Neural progenitor cell (in vitro differentiated cells): ENCODE results near the gene GJB2. TPM values are rescaled to one million over a fixed set of nuclear protein-coding genes. Genes with fewer than 3 reads are reported as not detected.
A peak's percentile ranks its signal among the peaks of the same experiment; 100 is the strongest.

Experiments used
- DNase-seq: peaks from one replicate; pipeline ENCODE4 v3.0.0-alpha.2; 2016; ENCODE audit warnings: low spot score
- H2AFZ ChIP-seq: fragments of 200-600 bp; sonication (generic); replicated peaks from 2 replicates; pipeline ENCODE4 v1.6.1; 2016; ENCODE audit warnings: antibody characterized with exemption
- H3F3A ChIP-seq: fragments of 200-600 bp; sonication (generic); 2 replicates; pipeline ENCODE4 v1.6.1; 2016; ENCODE audit warnings: antibody characterized with exemption, low read depth
- H3K27ac ChIP-seq: fragments of 200-600 bp; sonication (generic); 2 replicates; pipeline ENCODE4 v1.5.1; 2016; ENCODE audit warnings: mild to moderate bottlenecking
- H3K27me3 ChIP-seq: fragments of 200-600 bp; sonication (generic); 2 replicates; pipeline ENCODE4 v1.6.1; 2016; ENCODE audit warnings: mild to moderate bottlenecking, moderate library complexity
- H3K36me3 ChIP-seq: fragments of 200-600 bp; sonication (generic); 2 replicates; pipeline ENCODE4 v1.5.1; 2016
- H3K4me1 ChIP-seq: fragments of 200-600 bp; sonication (generic); 2 replicates; pipeline ENCODE4 v1.6.1; 2016; ENCODE audit warnings: mixed run types
- H3K4me2 ChIP-seq: fragments of 200-600 bp; sonication (generic); 2 replicates; pipeline ENCODE4 v1.6.1; 2016
- H3K4me3 ChIP-seq: fragments of 200-600 bp; sonication (generic); 2 replicates; pipeline ENCODE4 v1.5.1; 2016
- H3K79me2 ChIP-seq: fragments of 200-600 bp; sonication (generic); 2 replicates; pipeline ENCODE4 v1.6.1; 2016; ENCODE audit warnings: low read depth
- H3K9ac ChIP-seq: fragments of 200-600 bp; sonication (generic); 2 replicates; pipeline ENCODE4 v1.6.1; 2016
- H3K9me3 ChIP-seq: fragments of 200-600 bp; sonication (generic); 2 replicates; pipeline ENCODE4 v1.5.1; 2016; ENCODE audit warnings: low read depth
- H4K20me1 ChIP-seq: fragments of 200-600 bp; sonication (generic); 2 replicates; pipeline ENCODE4 v1.6.1; 2016; ENCODE audit warnings: low read depth
- H3K27ac Mint-ChIP-seq: 3 replicates; pipeline ENCODE4 v1.8.0; 2021; ENCODE audit warnings: mixed read lengths
- H3K27me3 Mint-ChIP-seq: 2 replicates; pipeline ENCODE4 v1.8.0; 2022; ENCODE audit warnings: low read depth, mild to moderate bottlenecking, inconsistent platforms, moderate library complexity, mixed read lengths; ENCODE audit not compliant: insufficient read depth
- H3K36me3 Mint-ChIP-seq: 3 replicates; pipeline ENCODE4 v1.8.0; 2021; ENCODE audit warnings: mixed read lengths
- H3K4me1 Mint-ChIP-seq: 3 replicates; pipeline ENCODE4 v1.8.0; 2021; ENCODE audit warnings: mixed read lengths
- H3K4me3 Mint-ChIP-seq: 3 replicates; pipeline ENCODE4 v1.8.0; 2021; ENCODE audit warnings: mild to moderate bottlenecking, moderate library complexity, mixed read lengths
- H3K9me3 Mint-ChIP-seq: 3 replicates; pipeline ENCODE4 v1.8.0; 2020; ENCODE audit warnings: mixed read lengths
- CTCF ChIP-seq: fragments of 200-600 bp; sonication (generic); IDR thresholded peaks from 2 replicates; pipeline ENCODE4 v1.5.1; 2017; ENCODE audit warnings: antibody characterized with exemption, mild to moderate bottlenecking
- EZH2 ChIP-seq: fragments of 200-600 bp; sonication (generic); IDR thresholded peaks from 2 replicates; pipeline ENCODE4 v1.6.1; 2017; ENCODE audit warnings: antibody characterized with exemption, mild to moderate bottlenecking, moderate library complexity
- EZH2phosphoT487 ChIP-seq: fragments of 200-600 bp; sonication (generic); IDR thresholded peaks from 2 replicates; pipeline ENCODE4 v1.6.1; 2017; ENCODE audit warnings: antibody characterized with exemption
- total RNA-seq: library from RNA; depleted of rRNA; stranded (reverse); fragments of >200 nt; gene quantifications from 2 replicates; pipeline ENCODE4 v1.2.3, GENCODE V29; 2015; ENCODE audit warnings: low replicate concordance

Gene GJB2
- total RNA-seq, 1 donor from 2014 or later, result not detected

DNA sequence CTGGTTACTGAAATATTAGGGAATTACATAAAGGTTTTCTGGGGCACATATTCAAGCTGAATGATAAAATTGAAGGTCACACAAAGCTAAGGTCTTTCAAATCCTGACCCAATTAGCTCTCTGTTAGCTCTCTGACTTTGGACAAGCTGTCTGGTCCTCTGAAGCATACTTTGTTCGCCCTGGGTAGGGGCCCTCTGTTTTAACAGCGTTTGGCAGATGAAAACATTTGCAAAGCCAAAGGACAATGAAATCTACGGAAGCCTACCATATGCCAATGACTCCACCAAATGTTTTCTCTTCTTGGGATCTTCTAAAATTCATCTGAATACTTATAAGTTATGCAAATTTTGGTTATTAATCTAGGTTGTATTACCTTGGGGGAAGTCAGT lies 17.3 kb downstream of the GJB2 start:
- Histone ChIP-seq H3F3A (no peaks in the 10 kb centered on the region), H2AFZ (no peak overlapping the region), H3K4me3 (no peak overlapping the region), H3K27me3 (no peaks in the 10 kb centered on the region), H3K4me2 (no peak overlapping the region), H4K20me1 (no peaks in the 10 kb centered on the region), H3K9me3 (no peaks in the 10 kb centered on the region), H3K9ac (no peak overlapping the region), H3K4me1 (peaks cover 8% of the 10 kb centered on the region), H3K79me2 (no peaks in the 10 kb centered on the region), H3K27ac (no peak overlapping the region), H3K36me3 (no peaks in the 10 kb centered on the region)
- H3K36me3 Mint-ChIP-seq, result no peaks in the 10 kb centered on the region
- H3K9me3 Mint-ChIP-seq, result no peaks in the 10 kb centered on the region
- no peak for DNase-seq
- peaks cover 37% of the 10 kb centered on the region for H3K4me1 Mint-ChIP-seq
- TF ChIP-seq EZH2phosphoT487 (no peak), EZH2 (no peak), CTCF (no peak)
- H3K27me3 Mint-ChIP-seq, result peaks cover 16% of the 10 kb centered on the region
- no peak overlapping the region for H3K27ac Mint-ChIP-seq
- H3K4me3 Mint-ChIP-seq, result no peak overlapping the region

- Mint-ChIP-seq H3K4me1 (peaks cover 37% of the 10 kb centered on the region), H3K4me3 (no peak overlapping the region), H3K36me3 (no peaks in the 10 kb centered on the region), H3K9me3 (no peaks in the 10 kb centered on the region), H3K27ac (no peak overlapping the region), H3K27me3 (peaks cover 16% of the 10 kb centered on the region)
- no peaks in the 10 kb centered on the region for H3K27me3 ChIP-seq
- no peaks in the 10 kb centered on the region for H3K36me3 ChIP-seq
- H3F3A ChIP-seq, result no peaks in the 10 kb centered on the region
- no peak for TF ChIP-seq EZH2phosphoT487
- TF ChIP-seq EZH2, result no peak
- H3K27ac ChIP-seq, result no peak overlapping the region
- H3K9me3 ChIP-seq, result no peaks in the 10 kb centered on the region
- no peak for DNase-seq
- no peak overlapping the region for H3K4me2 ChIP-seq
- H3K79me2 ChIP-seq, result no peaks in the 10 kb centered on the region
- H3K9ac ChIP-seq, result no peak overlapping the region
- no peaks in the 10 kb centered on the region for H4K20me1 ChIP-seq
- peaks cover 8% of the 10 kb centered on the region for H3K4me1 ChIP-seq
- no peak overlapping the region for H3K4me3 ChIP-seq
- no peak overlapping the region for H2AFZ ChIP-seq
Observed at GRCh38 chr13:20174656-20175405, 17.9 kb downstream of the GJB2 start.

GRCh38 chr13:20173116-20173746 lies 19.5 kb downstream of the GJB2 start:
- H3K27ac ChIP-seq, result no peak overlapping the region
- no peaks in the 10 kb centered on the region for H3F3A ChIP-seq
- H4K20me1 ChIP-seq, result no peaks in the 10 kb centered on the region
- peaks cover 2% of the 10 kb centered on the region for H3K9me3 Mint-ChIP-seq
- no peaks in the 10 kb centered on the region for H3K36me3 ChIP-seq
- no peak overlapping the region for H3K4me2 ChIP-seq
- H3K27me3 Mint-ChIP-seq, result peaks cover 16% of the 10 kb centered on the region
- H3K27ac Mint-ChIP-seq, result no peak overlapping the region
- no peaks in the 10 kb centered on the region for H3K79me2 ChIP-seq
- no peak overlapping the region for H3K9ac ChIP-seq
- H3K4me3 ChIP-seq, result no peak overlapping the region
- H3K36me3 Mint-ChIP-seq, result peaks cover 1% of the 10 kb centered on the region
- TF ChIP-seq EZH2phosphoT487 (no peak), EZH2 (no peak), CTCF (no peak)
- peaks cover 37% of the 10 kb centered on the region for H3K4me1 Mint-ChIP-seq
- H3K4me3 Mint-ChIP-seq, result no peak overlapping the region
- no peak for DNase-seq
- H3K9me3 ChIP-seq, result no peaks in the 10 kb centered on the region
- no peak overlapping the region for H2AFZ ChIP-seq
- no peaks in the 10 kb centered on the region for H3K27me3 ChIP-seq
- peaks cover 8% of the 10 kb centered on the region for H3K4me1 ChIP-seq

DNA sequence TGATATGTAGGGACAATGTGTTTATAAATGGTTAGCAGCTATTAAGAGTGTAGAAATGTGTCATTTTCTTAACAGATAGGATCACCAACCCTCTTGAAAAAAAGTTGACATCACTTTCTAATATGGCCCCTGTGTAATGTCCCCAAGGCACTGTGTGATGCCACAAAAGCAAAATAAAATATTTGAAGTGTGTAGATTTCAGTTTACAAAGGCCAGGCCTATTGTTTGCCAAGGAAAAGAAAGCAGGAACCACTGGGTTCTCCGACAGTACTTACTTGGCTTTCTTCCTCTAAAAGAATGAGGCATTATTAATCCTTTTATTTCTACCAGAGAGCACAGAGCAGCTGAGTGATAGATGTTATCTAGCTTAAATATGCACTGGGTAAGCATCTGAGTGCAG lies 21.4 kb downstream of the GJB2 start:
- Mint-ChIP-seq H3K4me3 (no peak overlapping the region), H3K4me1 (peaks cover 34% of the 10 kb centered on the region), H3K27ac (no peak overlapping the region), H3K36me3 (peaks cover 1% of the 10 kb centered on the region), H3K27me3 (peaks cover 11% of the 10 kb centered on the region), H3K9me3 (peaks cover 2% of the 10 kb centered on the region)
- H3K27me3 ChIP-seq, result peaks cover 3% of the 10 kb centered on the region
- DNase-seq, result peak; percentile 38
- H3K4me2 ChIP-seq, result peak overlapping the region; percentile 1
- no peak overlapping the region for H2AFZ ChIP-seq
- H3F3A ChIP-seq, result no peaks in the 10 kb centered on the region
- no peaks in the 10 kb centered on the region for H4K20me1 ChIP-seq
- no peaks in the 10 kb centered on the region for H3K36me3 ChIP-seq
- H3K27ac ChIP-seq, result no peak overlapping the region
- H3K4me1 ChIP-seq, result peaks cover 8% of the 10 kb centered on the region
- H3K4me3 ChIP-seq, result no peak overlapping the region
- H3K79me2 ChIP-seq, result no peaks in the 10 kb centered on the region
- H3K9ac ChIP-seq, result no peak overlapping the region
- no peaks in the 10 kb centered on the region for H3K9me3 ChIP-seq
- TF ChIP-seq EZH2, result no peak
- no peak for TF ChIP-seq EZH2phosphoT487
- no peak for TF ChIP-seq CTCF
